ENCODE results near the gene GNPNAT1. TPM values are rescaled to one million over a fixed set of nuclear protein-coding genes. Genes with fewer than 3 reads are reported as not detected.

GNPNAT1 gene
- total RNA-seq, 3 donors from 2014 or later: 13.1 to 21.2 (median 18.7) TPM

DNA sequence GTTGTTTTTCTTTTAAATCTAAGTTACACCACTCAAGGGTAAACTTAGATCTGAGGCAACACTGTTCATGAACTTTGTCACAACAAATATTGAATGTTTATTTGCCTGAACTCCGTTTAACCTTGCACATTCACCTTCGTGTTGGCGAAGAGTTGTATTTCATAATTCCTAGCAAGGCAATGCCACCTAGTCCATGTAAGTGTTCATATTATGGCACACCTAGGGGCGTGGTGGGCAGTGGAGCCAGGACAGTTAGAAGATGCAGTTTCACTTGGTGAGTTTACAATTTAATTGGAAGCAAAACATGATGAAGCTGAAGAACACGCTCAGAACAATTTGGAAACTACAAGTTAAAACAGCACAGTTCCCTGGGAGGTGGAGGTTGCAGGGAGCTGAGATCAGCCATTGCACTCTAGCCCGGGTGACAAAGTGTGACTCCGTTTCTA, 30.4 kb upstream of the GNPNAT1 start:
- H3K4me1 ChIP-seq: no peaks in the 10 kb centered on the region
- DNase-seq (ENCODE audit: low spot score in 2 of 2): no peak
- intact Hi-C loops (cut with DNase I; ENCODE audit: low total_unique reads): loop anchor here (2.0 kb wide), 1 partner anchor 27 kb away; no protein-coding TSS in a partner anchor
- no peaks in the 10 kb centered on the region for H3K27me3 ChIP-seq
- TF ChIP-seq, protein P1, sequence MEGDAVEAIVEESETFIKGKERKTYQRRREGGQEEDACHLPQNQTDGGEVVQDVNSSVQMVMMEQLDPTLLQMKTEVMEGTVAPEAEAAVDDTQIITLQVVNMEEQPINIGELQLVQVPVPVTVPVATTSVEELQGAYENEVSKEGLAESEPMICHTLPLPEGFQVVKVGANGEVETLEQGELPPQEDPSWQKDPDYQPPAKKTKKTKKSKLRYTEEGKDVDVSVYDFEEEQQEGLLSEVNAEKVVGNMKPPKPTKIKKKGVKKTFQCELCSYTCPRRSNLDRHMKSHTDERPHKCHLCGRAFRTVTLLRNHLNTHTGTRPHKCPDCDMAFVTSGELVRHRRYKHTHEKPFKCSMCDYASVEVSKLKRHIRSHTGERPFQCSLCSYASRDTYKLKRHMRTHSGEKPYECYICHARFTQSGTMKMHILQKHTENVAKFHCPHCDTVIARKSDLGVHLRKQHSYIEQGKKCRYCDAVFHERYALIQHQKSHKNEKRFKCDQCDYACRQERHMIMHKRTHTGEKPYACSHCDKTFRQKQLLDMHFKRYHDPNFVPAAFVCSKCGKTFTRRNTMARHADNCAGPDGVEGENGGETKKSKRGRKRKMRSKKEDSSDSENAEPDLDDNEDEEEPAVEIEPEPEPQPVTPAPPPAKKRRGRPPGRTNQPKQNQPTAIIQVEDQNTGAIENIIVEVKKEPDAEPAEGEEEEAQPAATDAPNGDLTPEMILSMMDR (IDR thresholded peaks at IDR 0.05): no peak
- TF ChIP-seq POLR2AphosphoS5 (IDR thresholded peaks at IDR 0.05): no peak
- no peak for TF ChIP-seq POLR2A (IDR thresholded peaks at IDR 0.05)
- H3K4me3 ChIP-seq: no peak overlapping the region
- no peaks in the 10 kb centered on the region for H3K9me3 ChIP-seq
- no peaks in the 10 kb centered on the region for H3K36me3 ChIP-seq
- no peak overlapping the region for H3K27ac ChIP-seq

GRCh38 chr14:52808101-52808500, 16.7 kb upstream of the GNPNAT1 start:
- no peaks in the 10 kb centered on the region for H3K36me3 ChIP-seq
- no peak for TF ChIP-seq POLR2AphosphoS5 (IDR thresholded peaks at IDR 0.05)
- no peak for TF ChIP-seq POLR2A (IDR thresholded peaks at IDR 0.05)
- TF ChIP-seq, protein P1 (IDR thresholded peaks at IDR 0.05): no peak
- intact Hi-C loops (cut with DNase I; ENCODE audit: low total_unique reads): no loop called here
- H3K9me3 ChIP-seq: no peaks in the 10 kb centered on the region
- H3K4me1 ChIP-seq: no peaks in the 10 kb centered on the region
- DNase-seq (ENCODE audit: low spot score in 2 of 2): no peak
- no peak overlapping the region for H3K4me3 ChIP-seq
- no peaks in the 10 kb centered on the region for H3K27me3 ChIP-seq
- H3K27ac ChIP-seq: no peak overlapping the region

DNA sequence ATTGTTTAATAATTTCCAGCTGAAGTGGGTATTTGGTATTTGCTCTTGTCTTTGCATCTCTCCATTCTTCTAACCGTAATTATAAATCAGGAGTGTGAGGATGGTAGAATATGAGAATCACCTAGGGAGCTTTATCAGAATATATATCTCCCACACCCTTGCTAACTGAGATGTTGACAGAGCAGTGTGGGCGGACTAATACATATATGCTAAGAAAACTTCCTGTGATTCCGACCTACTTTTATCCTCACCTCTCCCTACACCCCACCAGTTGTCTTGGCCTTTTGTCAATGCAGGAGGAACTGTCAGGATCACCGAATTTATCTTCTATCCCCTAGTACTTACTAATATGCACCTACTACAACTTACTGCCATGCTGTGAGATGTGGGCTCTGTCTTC, 14.7 kb upstream of the GNPNAT1 start:
- no peaks in the 10 kb centered on the region for H3K36me3 ChIP-seq
- intact Hi-C loops (cut with DNase I; ENCODE audit: low total_unique reads): no loop called here
- no peak overlapping the region for H3K4me3 ChIP-seq
- no peaks in the 10 kb centered on the region for H3K9me3 ChIP-seq
- TF ChIP-seq, protein P1 (IDR thresholded peaks at IDR 0.05): no peak
- TF ChIP-seq POLR2A (IDR thresholded peaks at IDR 0.05) (no peak), POLR2AphosphoS5 (IDR thresholded peaks at IDR 0.05) (no peak)
- H3K4me1 ChIP-seq: no peaks in the 10 kb centered on the region
- no peaks in the 10 kb centered on the region for H3K27me3 ChIP-seq
- H3K27ac ChIP-seq: no peak overlapping the region
- no peak for DNase-seq (ENCODE audit: low spot score in 2 of 2)

- H3K27ac ChIP-seq: no peak overlapping the region
Observed at GRCh38 chr14:52802597-52802996, 11.2 kb upstream of the GNPNAT1 start.

DNA sequence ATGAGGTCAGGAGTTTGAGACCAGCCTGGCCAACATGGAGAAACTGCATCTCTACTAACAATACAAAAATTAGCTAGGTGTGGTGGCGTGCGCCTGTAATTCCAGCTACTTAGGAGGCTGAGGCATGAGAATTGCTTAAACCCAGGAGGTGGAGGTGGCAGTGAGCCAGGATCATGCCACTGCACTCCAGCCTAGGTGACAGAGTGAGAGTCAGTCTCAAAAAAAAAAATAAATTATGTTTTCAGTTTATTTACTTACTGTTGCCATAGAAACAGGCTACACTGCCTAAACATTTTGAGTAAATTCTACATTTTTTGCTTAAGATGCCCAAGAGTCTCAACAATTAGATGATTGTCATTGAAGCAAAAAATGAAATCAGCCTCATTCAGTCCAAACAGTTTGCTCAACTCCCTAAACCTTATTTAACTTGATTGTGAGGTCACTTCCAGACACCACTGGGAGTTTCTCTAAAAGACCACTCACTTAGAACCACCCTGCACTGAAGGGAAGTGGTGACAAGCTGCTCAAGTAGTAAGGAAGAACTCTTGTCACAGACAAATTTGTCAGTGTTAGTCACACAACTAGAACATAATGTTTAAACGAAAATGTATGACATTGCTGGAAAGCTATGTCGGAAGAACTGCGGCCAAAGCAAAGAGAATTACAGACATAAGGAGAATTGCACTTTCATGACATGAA, 9.8 kb upstream of the GNPNAT1 start:
- no peaks in the 10 kb centered on the region for H3K27me3 ChIP-seq
- no peaks in the 10 kb centered on the region for H3K4me1 ChIP-seq
- DNase-seq (ENCODE audit: low spot score in 2 of 2): no peak
- TF ChIP-seq POLR2A (IDR thresholded peaks at IDR 0.05) (no peak), POLR2AphosphoS5 (IDR thresholded peaks at IDR 0.05) (no peak)
- TF ChIP-seq, protein P1 (IDR thresholded peaks at IDR 0.05): no peak
- intact Hi-C loops (cut with DNase I; ENCODE audit: low total_unique reads): no loop called here
- no peak overlapping the region for H3K4me3 ChIP-seq
- H3K36me3 ChIP-seq: no peaks in the 10 kb centered on the region
- H3K27ac ChIP-seq: no peak overlapping the region
- no peaks in the 10 kb centered on the region for H3K9me3 ChIP-seq

More at GRCh38 chr14:52802597-52802996, 11.2 kb upstream of the GNPNAT1 start:
- no peak for DNase-seq (ENCODE audit: low spot score in 2 of 2)
- Histone ChIP-seq H3K36me3 (no peaks in the 10 kb centered on the region), H3K27me3 (no peaks in the 10 kb centered on the region), H3K9me3 (no peaks in the 10 kb centered on the region), H3K4me1 (no peaks in the 10 kb centered on the region), H3K4me3 (no peak overlapping the region)
- intact Hi-C loops (cut with DNase I; ENCODE audit: low total_unique reads): no loop called here
- TF ChIP-seq POLR2A (IDR thresholded peaks at IDR 0.05) (no peak), POLR2AphosphoS5 (IDR thresholded peaks at IDR 0.05) (no peak)
- TF ChIP-seq, protein P1 (IDR thresholded peaks at IDR 0.05): no peak
